ENCODE data around the gene PPP5C.

Gene PPP5C

GRCh38 chr19:46355234-46356148 is 8.6 kb downstream of the PPP5C start:
- Histone ChIP-seq H2AK5ac (ENCODE audit: low read length) (no peak overlapping the region), H3K4me2 (ENCODE audit: low read length) (no peak overlapping the region), H3K4me1 (ENCODE audit: control insufficient read depth, low read depth, low read length) (peaks cover 6% of the 10 kb centered on the region), H3K4me3 (ENCODE audit: low read length) (no peak overlapping the region), H3K23ac (ENCODE audit: low read length) (no peak overlapping the region), H3K79me2 (ENCODE audit: control insufficient read depth, insufficient read depth, low read length) (peaks cover 36% of the 10 kb centered on the region), H3K27me3 (ENCODE audit: insufficient read depth, low read length, poor library complexity) (no peaks in the 10 kb centered on the region), H3K18ac (ENCODE audit: low read length) (no peak overlapping the region), H4K8ac (ENCODE audit: low read depth, low read length) (no peak overlapping the region), H2BK120ac (ENCODE audit: low read depth, low read length) (no peak overlapping the region), H3K4ac (ENCODE audit: low read depth, low read length) (no peak overlapping the region), H2BK5ac (ENCODE audit: low read length) (no peak overlapping the region), H4K5ac (ENCODE audit: low read length) (no peak overlapping the region), H3K56ac (ENCODE audit: low read length) (peak overlapping the region; percentile 7), H3K36me3 (ENCODE audit: control insufficient read depth, insufficient read depth, low read length) (peaks cover 17% of the 10 kb centered on the region), H3K27ac (ENCODE audit: low read depth, low read length) (no peak overlapping the region), H3K9ac (ENCODE audit: low read length) (no peak overlapping the region), H2BK15ac (replicated peaks; ENCODE audit: low read depth) (no peak overlapping the region), H3K79me1 (ENCODE audit: low read length) (peaks cover 30% of the 10 kb centered on the region)
- peak; percentile 44 for DNase-seq
- WGBS (ENCODE audit: extremely low coverage, insufficient coverage, low lambda C conversion rate) = no CpG with 5 or more reads among the region's 23 CpGs

- no peak overlapping the region for H3K4ac ChIP-seq (ENCODE audit: low read depth, low read length)
- no peak overlapping the region for H3K4me2 ChIP-seq (ENCODE audit: low read length)
- no peaks in the 10 kb centered on the region for H3K27me3 ChIP-seq (ENCODE audit: insufficient read depth, low read length, poor library complexity)
- no peak for DNase-seq
- H3K56ac ChIP-seq (ENCODE audit: low read length) = no peak overlapping the region
- no peak overlapping the region for H3K9ac ChIP-seq (ENCODE audit: low read length)
- H3K79me1 ChIP-seq (ENCODE audit: low read length) = peaks cover 24% of the 10 kb centered on the region
- no peak overlapping the region for H2BK15ac ChIP-seq (replicated peaks; ENCODE audit: low read depth)
- H3K4me1 ChIP-seq (ENCODE audit: control insufficient read depth, low read depth, low read length) = peaks cover 3% of the 10 kb centered on the region
- no peak overlapping the region for H3K23ac ChIP-seq (ENCODE audit: low read length)
- no peak overlapping the region for H4K5ac ChIP-seq (ENCODE audit: low read length)
- no peak overlapping the region for H3K18ac ChIP-seq (ENCODE audit: low read length)
- no CpG with 5 or more reads among the region's 9 CpGs for WGBS (ENCODE audit: extremely low coverage, insufficient coverage, low lambda C conversion rate)
- H3K4me3 ChIP-seq (ENCODE audit: low read length) = no peak overlapping the region
- no peak overlapping the region for H3K27ac ChIP-seq (ENCODE audit: low read depth, low read length)
- peaks cover 27% of the 10 kb centered on the region for H3K79me2 ChIP-seq (ENCODE audit: control insufficient read depth, insufficient read depth, low read length)
- no peak overlapping the region for H4K8ac ChIP-seq (ENCODE audit: low read depth, low read length)
- H3K36me3 ChIP-seq (ENCODE audit: control insufficient read depth, insufficient read depth, low read length) = peaks cover 17% of the 10 kb centered on the region
- H2BK120ac ChIP-seq (ENCODE audit: low read depth, low read length) = no peak overlapping the region
- H2AK5ac ChIP-seq (ENCODE audit: low read length) = no peak overlapping the region
- no peak overlapping the region for H2BK5ac ChIP-seq (ENCODE audit: low read length)
Measured at GRCh38 chr19:46356149-46357055, 9.5 kb downstream of the PPP5C start.

- Histone ChIP-seq H3K27me3 (ENCODE audit: insufficient read depth, low read length, poor library complexity) (no peaks in the 10 kb centered on the region), H3K9ac (ENCODE audit: low read length) (no peak overlapping the region), H3K4me3 (ENCODE audit: low read length) (no peak overlapping the region), H3K27ac (ENCODE audit: low read depth, low read length) (no peak overlapping the region), H2BK120ac (ENCODE audit: low read depth, low read length) (no peak overlapping the region), H3K4me1 (ENCODE audit: control insufficient read depth, low read depth, low read length) (peaks cover 3% of the 10 kb centered on the region), H2BK5ac (ENCODE audit: low read length) (no peak overlapping the region), H3K23ac (ENCODE audit: low read length) (no peak overlapping the region), H3K18ac (ENCODE audit: low read length) (no peak overlapping the region), H3K79me1 (ENCODE audit: low read length) (peaks cover 16% of the 10 kb centered on the region), H3K36me3 (ENCODE audit: control insufficient read depth, insufficient read depth, low read length) (peaks cover 17% of the 10 kb centered on the region), H3K4ac (ENCODE audit: low read depth, low read length) (no peak overlapping the region), H2BK15ac (replicated peaks; ENCODE audit: low read depth) (no peak overlapping the region), H3K79me2 (ENCODE audit: control insufficient read depth, insufficient read depth, low read length) (peaks cover 15% of the 10 kb centered on the region), H2AK5ac (ENCODE audit: low read length) (no peak overlapping the region), H4K5ac (ENCODE audit: low read length) (no peak overlapping the region), H3K4me2 (ENCODE audit: low read length) (no peak overlapping the region), H3K56ac (ENCODE audit: low read length) (no peak overlapping the region), H4K8ac (ENCODE audit: low read depth, low read length) (no peak overlapping the region)
- no CpG with 5 or more reads among the region's 7 CpGs for WGBS (ENCODE audit: extremely low coverage, insufficient coverage, low lambda C conversion rate)
- DNase-seq = no peak
Measured at GRCh38 chr19:46357846-46358583, 11.1 kb downstream of the PPP5C start.

- no peak overlapping the region for H3K4me2 ChIP-seq (ENCODE audit: low read length)
- no peak overlapping the region for H3K4ac ChIP-seq (ENCODE audit: low read depth, low read length)
- H3K56ac ChIP-seq (ENCODE audit: low read length) = no peak overlapping the region
- WGBS (ENCODE audit: extremely low coverage, insufficient coverage, low lambda C conversion rate) = no CpG with 5 or more reads among the region's 2 CpGs
- H2BK120ac ChIP-seq (ENCODE audit: low read depth, low read length) = no peak overlapping the region
- no peaks in the 10 kb centered on the region for H3K27me3 ChIP-seq (ENCODE audit: insufficient read depth, low read length, poor library complexity)
- no peak overlapping the region for H4K8ac ChIP-seq (ENCODE audit: low read depth, low read length)
- no peak overlapping the region for H3K18ac ChIP-seq (ENCODE audit: low read length)
- H3K36me3 ChIP-seq (ENCODE audit: control insufficient read depth, insufficient read depth, low read length) = peaks cover 5% of the 10 kb centered on the region
- H3K79me2 ChIP-seq (ENCODE audit: control insufficient read depth, insufficient read depth, low read length) = peaks cover 23% of the 10 kb centered on the region
- H3K79me1 ChIP-seq (ENCODE audit: low read length) = peaks cover 19% of the 10 kb centered on the region
- H2AK5ac ChIP-seq (ENCODE audit: low read length) = no peak overlapping the region
- peaks cover 3% of the 10 kb centered on the region for H3K4me1 ChIP-seq (ENCODE audit: control insufficient read depth, low read depth, low read length)
- H4K5ac ChIP-seq (ENCODE audit: low read length) = no peak overlapping the region
- no peak overlapping the region for H3K9ac ChIP-seq (ENCODE audit: low read length)
- no peak overlapping the region for H3K4me3 ChIP-seq (ENCODE audit: low read length)
- no peak overlapping the region for H2BK5ac ChIP-seq (ENCODE audit: low read length)
- H2BK15ac ChIP-seq (replicated peaks; ENCODE audit: low read depth) = no peak overlapping the region
- H3K27ac ChIP-seq (ENCODE audit: low read depth, low read length) = no peak overlapping the region
- H3K23ac ChIP-seq (ENCODE audit: low read length) = no peak overlapping the region
- no peak for DNase-seq
Measured at GRCh38 chr19:46361915-46362314, 15.0 kb downstream of the PPP5C start.

GRCh38 chr19:46364359-46364758 is 17.5 kb downstream of the PPP5C start:
- Histone ChIP-seq H4K8ac (ENCODE audit: low read depth, low read length) (no peak overlapping the region), H2BK5ac (ENCODE audit: low read length) (no peak overlapping the region), H3K4me3 (ENCODE audit: low read length) (no peak overlapping the region), H3K4me2 (ENCODE audit: low read length) (no peak overlapping the region), H4K5ac (ENCODE audit: low read length) (no peak overlapping the region), H3K27ac (ENCODE audit: low read depth, low read length) (no peak overlapping the region), H2BK120ac (ENCODE audit: low read depth, low read length) (no peak overlapping the region), H3K18ac (ENCODE audit: low read length) (no peak overlapping the region), H2BK15ac (replicated peaks; ENCODE audit: low read depth) (no peak overlapping the region), H3K36me3 (ENCODE audit: control insufficient read depth, insufficient read depth, low read length) (peaks cover 2% of the 10 kb centered on the region), H3K4ac (ENCODE audit: low read depth, low read length) (no peak overlapping the region), H3K79me1 (ENCODE audit: low read length) (peaks cover 14% of the 10 kb centered on the region), H2AK5ac (ENCODE audit: low read length) (no peak overlapping the region), H3K23ac (ENCODE audit: low read length) (no peak overlapping the region), H3K79me2 (ENCODE audit: control insufficient read depth, insufficient read depth, low read length) (peaks cover 18% of the 10 kb centered on the region), H3K9ac (ENCODE audit: low read length) (no peak overlapping the region), H3K56ac (ENCODE audit: low read length) (no peak overlapping the region), H3K4me1 (ENCODE audit: control insufficient read depth, low read depth, low read length) (no peaks in the 10 kb centered on the region), H3K27me3 (ENCODE audit: insufficient read depth, low read length, poor library complexity) (no peaks in the 10 kb centered on the region)
- no CpG with 5 or more reads among the region's 2 CpGs for WGBS (ENCODE audit: extremely low coverage, insufficient coverage, low lambda C conversion rate)
- no peak for DNase-seq

Data from mesendoderm (in vitro differentiated cells).